ENCODE data around the gene ALOX12B.
A peak's percentile ranks its signal among the peaks of the same experiment; 100 is the strongest.
"Not testable (repeated sequence)": the region's sequence is repeated elsewhere in the genome, so short reads cannot be mapped to it uniquely, and the experiment has no call there.

The ALOX12B gene

DNA sequence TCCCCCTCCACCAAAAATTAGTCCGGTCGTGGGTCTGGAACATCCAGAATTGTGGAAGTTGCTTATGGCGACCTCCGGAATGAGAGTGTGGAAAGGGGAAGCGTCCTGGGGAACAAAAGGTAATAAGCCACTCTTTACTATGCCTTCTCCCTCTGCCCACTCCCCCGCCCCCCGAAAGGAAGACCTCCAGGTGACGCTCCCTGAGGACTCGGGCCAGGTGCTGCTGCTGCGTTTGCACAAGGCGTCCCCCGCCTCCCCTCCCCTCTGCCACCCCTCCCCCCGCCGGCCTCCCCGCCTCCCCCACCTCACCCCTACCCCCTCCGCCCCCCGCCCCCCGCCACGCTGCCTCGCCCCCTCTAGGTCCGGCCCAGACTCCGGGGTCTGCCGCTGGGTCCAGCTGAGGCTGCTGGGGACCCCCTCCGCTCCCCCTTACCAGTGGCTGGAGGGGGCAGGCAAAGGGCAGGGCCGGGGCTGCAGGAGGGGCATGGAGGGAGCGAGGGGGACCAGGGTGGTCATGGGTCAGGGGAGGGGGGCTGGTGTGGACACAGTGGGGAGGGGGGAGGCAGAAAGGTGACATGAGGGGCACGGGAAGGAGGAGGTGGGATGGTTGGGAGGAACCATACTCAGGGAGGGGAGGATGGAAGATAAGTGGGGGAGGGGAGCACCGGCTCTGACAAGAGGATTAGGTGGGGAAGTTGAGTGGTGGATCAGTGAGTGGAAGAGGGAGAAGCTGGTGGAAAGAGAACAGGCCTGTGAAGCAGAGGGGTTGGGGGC, 23.6 kb downstream of the ALOX12B start:
- no peak for DNase-seq

DNA sequence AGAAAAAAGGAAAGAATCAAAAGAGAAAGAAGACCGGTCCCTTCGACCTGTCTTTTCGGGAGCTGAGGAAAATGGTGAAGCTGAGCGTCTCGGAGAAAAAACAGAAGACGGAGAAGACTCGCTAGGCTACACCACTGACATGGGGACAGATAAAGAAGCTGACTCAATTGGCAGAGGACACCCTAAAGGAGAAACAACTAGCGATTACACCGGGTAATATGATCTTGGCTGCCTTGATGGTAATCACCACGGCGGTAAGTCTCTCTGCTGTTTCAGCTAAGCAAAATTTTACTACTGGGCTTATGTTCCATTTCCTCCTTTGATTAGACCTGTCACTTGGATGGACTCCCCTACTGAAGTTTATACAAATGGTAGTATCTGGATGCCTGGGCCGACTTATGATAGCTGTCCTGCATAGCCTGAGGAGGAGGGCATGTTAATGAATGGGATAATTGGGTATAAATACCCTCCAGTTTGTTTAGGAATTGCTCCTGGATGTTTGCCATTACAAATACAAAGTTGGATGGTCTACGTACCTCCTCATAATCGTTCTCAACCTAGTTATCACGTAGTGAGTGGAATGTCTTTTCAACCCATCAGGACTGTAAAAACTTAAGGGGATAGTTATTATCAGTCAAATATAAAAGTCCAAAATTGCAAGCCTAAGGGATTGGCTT, 24.6 kb downstream of the ALOX12B start:
- DNase-seq, result no peak

DNA sequence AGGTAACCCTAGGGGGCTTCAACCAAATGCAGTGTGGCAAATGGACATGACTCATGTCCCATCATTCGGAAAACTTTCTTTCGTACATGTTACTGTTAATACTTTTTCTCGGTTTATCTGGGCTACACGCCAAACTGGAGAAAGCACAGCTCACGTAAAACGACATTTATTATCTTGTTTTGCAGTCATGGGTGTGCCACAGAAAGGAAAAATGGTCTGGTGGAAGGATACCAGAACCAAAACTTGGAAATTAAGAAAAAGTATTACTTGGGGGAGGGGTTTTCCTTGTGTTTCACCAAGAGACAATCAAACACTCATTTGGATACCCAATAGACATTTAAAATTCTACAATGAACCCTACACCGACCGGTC, 25.1 kb downstream of the ALOX12B start:
- no peak for DNase-seq

DNA sequence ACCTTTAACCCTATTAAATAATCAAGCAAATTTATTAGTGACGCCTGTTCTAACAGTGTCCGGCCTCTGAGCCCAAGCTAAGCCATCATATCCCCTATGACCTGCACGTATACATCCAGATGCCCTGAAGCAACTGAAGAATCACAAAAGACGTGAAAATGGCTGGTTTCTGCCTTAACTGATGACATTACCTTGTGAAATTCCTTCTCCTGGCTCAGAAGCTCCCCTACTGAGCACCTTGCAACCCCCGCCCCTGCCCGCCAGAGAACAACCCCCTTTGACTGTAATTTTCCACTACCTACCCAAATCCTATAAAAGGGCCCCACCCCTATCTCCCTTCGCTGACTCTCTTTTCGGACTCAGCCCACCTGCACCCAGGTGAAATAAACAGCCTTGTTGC, 25.7 kb downstream of the ALOX12B start:
- DNase-seq, result not testable (repeated sequence)

DNA sequence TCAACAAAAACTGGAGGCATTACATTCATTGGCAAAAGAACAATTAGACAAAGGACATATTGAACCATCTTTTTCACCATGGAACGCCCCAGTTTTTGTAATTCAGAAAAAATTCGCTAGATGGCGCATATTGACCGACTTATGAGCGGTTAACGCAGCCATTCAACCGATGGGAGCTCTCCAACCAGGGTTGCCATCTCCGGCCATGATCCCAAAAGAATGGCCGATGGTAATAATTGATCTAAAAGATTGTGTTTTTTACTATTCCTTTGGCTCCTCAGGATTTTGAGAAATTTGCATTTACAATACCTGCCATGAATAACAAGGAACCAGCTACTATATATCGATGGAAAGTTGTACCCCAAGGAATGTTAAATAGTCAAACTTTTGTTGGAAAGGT, 27.2 kb downstream of the ALOX12B start:
- DNase-seq, result peak; percentile 70

DNA sequence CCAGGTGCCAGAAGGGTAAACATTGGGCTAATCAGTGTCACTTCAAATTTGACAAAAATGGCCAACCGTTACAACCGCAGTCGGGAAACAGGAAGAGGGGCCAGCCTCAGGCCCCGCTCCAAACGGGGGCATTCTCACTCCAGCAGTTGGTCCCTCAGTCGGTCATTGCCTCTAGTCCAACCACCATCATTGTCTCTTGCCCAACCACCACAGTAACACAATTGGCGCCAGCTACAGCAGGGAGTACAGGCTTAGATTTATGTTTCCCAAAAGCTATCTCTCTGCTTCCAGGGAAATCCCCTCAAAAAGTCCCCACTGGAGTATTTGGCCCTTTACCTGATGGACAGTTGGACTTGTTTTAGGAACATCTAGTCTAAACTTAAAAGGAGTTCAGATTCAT, 28.4 kb downstream of the ALOX12B start:
- no peak for DNase-seq

DNA sequence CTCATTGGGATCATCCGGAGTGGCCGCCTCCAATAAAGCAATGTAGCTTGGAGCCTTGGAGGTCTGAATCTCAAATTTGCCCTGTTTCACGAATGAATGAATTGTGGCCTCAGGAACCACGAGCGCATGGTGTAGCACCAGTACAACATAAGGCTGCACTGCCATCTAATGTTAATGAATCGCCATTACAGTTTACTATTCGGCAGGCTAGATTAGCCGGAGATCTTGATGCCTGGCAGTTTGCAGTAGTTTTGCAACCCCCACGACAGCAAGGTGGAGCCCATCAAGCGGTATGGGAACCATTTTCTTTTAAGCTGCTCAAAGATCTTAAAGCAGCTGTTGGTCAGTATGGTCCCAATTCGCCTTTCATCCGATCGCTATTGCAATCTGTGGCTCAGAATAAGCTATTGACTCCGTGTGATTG, 29.8 kb downstream of the ALOX12B start:
- DNase-seq, result peak; percentile 93

DNA sequence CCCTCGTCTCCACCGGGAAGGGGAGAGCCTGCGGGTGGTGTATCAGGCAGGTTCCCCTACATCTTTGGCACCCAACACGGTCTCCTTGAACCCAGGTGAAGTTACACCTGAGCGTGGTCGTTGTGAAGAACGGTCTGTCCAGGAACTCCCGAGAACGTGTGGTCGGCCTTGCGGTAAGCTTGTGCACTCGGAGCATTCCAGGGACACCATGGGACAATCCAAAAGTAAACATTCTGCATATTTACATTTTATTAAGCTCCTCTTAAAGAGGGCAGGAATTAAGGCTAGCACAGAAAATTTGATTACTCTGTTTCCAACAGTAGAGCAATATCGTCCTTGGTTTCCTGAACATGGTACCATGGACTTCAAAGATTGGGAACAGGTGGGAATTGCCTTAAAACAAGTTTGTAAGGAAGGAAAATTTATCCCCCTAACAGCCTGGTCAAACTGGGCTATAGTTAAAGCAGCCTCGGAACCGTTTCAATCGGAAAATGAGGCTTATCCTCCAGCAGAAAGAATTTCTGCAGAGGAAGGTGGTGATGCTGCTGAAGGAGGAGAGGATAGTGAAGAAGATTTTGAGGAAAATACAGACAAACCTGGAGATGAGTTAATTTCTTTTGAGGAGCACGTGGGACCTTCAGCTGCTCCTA, 30.4 kb downstream of the ALOX12B start:
- no peak for DNase-seq

DNA sequence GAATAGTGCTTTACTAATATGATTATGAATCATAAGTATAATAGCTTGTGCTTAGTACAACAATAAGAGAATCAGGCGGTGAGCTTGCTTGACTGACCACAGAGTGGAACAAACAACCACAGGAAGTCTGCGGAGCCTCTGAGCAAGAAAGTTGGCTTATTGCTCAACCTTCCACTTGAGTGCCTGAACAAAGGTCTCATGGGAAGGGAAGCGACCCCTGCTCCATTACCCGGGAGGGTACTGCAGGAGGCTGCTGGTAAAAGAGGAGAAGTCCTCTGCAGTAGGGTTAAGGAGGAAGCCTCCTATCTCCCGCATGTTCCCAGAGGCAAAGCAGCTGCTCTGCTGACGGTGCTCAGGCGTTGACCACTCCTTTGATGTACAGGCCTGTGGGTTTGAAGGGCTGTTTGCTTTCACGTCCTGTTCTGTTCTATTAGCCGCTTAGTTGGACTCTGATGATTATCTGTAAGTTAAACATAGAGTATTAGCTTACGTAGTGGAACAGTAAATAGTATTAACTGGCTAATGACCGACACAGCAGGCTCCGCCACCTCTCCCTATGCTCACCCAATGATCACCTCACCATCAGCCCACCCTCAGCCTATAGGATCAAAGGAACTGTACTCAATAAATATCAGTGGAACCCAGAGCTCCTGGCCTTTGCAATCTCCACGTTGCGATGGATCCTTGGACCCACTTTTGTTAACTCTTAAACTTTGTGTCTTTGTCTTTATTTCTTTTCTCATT, 31.1 kb downstream of the ALOX12B start:
- peak; percentile 34 for DNase-seq

DNA sequence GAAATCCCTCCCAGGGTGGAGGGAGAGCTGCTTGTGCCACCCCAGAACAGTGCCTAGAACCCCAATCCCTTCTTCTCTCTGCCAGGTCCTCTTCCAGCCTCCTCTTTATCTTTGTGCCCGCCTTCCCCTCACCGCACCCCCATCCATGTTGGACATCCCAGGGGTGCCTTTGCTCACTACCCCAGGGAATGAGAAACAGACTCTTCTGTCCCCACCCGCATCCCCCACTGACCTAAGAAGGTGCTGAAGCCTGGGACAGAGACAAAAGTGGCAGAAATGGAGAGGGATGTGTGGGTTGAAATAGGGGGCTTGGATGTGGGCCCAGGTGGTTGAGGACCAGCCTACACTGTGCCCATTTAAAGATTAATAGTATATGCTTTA, 31.7 kb downstream of the ALOX12B start:
- DNase-seq, result no peak

DNA sequence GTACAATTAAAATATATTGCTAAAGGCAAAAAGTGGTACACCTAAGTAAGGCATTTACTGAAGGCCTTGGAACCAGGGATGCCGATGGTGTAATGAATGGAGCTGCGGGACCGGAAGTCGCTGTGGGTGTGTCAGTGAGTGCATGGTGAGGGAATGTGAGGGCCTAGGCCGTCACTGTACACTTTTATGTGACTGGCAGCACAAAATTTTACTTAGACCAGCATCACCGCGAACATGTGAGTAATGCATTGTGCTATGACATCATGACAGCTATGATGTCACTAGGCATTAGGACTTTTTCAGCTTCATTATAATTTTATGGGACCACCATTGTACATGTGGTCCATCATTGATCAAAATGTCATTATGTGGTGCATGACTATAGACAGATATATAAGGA, 33.9 kb downstream of the ALOX12B start:
- no peak for DNase-seq

DNA sequence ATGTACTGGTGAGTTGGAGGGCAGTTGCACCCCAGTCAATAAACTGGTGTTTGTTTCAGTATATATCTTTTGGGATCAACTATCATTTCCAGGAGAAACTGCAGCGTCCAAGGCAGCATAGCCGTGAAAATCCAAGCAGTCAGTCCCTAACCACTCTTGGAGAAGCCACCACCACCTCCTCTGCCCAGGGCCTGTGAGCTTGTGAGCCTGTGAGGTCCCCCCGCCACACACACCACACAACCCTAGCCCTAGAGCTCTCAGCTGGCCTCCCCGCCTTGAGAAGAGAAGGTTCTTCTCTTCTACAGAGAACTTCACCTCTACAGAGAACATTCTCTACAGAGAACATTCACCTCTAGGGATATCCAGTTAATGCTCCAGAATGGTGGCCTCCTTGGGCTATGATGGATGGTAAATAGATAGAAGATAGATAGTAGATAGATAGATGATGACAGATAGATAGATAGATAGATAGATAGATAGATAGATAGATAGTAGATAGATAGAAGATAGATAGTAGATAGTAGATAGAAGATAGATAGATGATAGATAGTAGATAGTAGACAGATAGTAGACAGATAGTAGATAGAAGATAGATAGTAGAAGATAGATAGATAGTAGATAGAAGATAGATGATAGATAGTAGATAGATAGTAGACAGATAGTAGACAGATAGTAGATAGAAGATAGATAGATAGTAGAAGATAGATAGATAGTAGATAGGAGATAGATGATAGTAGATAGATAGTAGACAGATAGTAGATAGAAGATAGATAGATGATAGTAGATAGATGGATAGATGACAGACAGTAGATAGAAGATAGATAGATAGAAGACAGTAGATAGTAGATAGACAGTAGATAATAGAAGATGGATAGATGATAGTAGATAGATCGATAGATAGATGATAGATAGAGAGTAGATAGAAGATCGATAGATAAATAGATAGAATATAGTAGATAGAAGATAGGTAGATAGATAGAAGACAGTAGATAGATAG, 35.0 kb downstream of the ALOX12B start:
- no peak for DNase-seq

DNA sequence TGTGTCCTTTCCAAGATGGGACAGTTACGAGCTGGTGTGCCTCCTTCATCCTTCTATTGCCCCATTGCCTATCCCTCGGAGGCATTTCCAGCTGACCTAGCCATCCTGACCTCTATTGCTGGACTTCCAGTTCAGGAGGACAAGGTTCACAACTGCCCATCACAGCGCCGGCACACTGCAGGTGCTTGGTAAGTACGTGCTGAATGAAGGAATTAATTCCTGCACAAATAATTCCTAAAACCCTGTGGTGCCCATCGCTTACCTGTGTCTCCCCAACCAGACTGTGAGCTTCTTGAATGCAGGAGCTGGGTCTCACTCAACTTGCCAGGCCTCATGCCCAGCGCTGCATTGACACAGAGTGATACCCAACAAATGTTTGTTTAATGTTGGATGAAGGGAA, 35.7 kb downstream of the ALOX12B start:
- no peak for DNase-seq

DNA sequence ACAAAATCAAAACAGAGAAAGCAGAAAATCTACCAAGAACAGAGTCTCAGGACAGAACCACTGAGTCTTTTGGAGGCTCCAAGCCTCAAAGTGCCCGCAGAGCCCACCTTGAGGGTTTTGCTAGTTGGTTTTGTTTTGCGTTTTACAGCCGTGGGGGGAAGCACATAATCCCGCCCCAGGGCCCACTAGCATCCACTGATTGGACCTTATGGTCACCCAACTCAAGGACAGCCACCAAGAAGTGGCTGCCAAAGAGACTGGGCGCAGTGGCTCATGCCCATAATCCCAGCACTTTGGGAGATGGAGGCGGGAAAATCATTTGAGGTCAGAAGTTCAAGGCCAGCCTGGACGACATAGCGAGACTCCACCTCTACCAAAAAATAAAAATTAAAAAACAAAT, 38.8 kb downstream of the ALOX12B start:
- DNase-seq, result no peak

DNA sequence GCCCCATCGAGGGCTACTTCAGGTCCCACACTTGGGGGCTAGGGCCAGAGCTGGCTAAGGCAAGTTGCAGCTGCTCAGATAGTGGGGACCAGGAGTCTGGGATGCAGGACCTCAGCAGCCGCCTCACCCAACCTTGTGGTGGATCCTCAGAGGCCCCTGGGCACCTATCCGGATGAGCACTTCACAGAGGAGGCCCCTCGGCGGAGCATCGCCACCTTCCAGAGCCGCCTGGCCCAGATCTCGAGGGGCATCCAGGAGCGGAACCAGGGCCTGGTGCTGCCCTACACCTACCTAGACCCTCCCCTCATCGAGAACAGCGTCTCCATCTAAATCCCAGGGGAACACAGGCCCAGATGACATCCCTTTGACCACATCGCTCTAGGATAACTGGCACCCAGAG, 39.3 kb downstream of the ALOX12B start:
- no peak for DNase-seq

DNA sequence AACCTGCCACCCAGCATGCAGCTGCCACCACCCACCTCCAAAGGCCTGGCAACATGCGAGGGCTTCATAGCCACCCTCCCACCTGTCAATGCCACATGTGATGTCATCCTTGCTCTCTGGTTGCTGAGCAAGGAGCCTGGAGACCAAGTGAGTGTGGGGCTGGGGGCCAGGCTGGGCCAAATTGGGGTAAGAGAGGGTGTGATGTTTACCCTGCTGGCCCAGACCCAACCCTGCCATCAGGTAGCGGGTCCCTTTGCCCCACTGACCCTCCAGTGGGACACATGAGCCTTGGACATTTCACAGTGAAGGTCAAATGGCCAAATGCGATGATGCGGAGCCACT, 39.8 kb downstream of the ALOX12B start:
- DNase-seq, result no peak

DNA sequence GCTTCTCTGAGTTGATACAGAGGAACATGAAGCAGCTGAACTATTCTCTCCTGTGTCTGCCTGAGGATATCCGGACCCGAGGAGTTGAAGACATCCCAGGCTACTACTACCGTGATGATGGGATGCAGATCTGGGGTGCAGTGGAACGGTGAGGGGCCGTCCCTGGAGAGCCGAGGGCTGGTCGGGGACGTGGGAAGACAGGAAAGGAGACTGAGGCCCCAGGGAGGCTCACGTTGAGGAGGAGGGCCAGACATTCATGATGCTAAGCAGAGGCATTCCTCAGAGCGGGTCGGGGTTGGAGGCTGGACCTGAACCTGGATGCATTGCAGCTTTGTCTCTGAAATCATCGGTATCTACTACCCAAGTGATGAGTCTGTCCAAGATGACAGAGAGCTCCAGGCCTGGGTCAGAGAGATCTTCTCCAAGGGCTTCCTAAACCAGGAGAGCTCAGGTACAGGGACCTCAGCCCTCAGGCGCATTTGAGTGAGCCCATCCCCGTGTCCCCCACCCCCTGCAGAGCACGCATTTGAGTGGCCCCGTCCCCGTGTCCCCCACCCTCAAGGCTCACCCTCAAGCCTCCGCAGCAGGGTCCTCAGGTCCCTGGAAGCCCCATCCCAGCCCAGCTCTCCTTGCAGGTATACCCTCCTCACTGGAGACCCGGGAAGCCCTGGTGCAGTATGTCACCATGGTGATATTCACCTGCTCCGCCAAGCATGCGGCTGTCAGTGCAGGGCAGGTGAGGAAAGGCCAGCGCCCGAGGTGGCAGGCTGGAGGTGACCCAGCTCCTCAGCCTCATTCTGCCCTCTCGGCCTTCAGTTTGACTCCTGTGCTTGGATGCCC, 40.4 kb downstream of the ALOX12B start:
- no peak for DNase-seq

DNA sequence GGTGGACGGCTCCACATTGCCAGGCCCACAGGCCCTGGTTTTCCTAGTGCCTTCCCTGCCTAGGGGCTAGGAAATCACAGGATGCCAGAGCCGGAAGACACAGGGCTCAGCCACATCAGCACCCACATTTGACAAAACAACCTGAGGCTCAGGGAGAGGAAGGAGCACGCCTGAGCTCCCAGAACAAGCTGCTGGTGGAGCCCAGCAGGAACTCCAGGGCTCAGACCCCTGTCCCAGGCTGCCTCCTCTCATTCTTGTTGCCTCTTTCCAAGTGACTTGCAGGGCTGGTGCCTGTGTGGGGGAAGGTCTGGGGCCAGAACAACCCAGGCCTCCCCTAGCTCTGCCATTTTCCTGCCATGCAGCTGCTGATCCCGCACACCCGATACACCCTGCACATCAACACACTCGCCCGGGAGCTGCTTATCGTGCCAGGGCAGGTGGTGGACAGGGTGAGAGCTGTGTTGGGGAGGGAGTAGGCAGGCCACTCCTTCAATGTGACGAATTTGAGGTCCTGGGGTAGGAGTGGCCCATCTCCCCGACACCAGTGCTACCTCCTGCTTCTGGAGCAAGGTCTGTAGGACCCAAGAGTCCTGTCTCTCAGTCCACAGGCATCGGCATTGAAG, 41.1 kb downstream of the ALOX12B start:
- no peak for DNase-seq

DNA sequence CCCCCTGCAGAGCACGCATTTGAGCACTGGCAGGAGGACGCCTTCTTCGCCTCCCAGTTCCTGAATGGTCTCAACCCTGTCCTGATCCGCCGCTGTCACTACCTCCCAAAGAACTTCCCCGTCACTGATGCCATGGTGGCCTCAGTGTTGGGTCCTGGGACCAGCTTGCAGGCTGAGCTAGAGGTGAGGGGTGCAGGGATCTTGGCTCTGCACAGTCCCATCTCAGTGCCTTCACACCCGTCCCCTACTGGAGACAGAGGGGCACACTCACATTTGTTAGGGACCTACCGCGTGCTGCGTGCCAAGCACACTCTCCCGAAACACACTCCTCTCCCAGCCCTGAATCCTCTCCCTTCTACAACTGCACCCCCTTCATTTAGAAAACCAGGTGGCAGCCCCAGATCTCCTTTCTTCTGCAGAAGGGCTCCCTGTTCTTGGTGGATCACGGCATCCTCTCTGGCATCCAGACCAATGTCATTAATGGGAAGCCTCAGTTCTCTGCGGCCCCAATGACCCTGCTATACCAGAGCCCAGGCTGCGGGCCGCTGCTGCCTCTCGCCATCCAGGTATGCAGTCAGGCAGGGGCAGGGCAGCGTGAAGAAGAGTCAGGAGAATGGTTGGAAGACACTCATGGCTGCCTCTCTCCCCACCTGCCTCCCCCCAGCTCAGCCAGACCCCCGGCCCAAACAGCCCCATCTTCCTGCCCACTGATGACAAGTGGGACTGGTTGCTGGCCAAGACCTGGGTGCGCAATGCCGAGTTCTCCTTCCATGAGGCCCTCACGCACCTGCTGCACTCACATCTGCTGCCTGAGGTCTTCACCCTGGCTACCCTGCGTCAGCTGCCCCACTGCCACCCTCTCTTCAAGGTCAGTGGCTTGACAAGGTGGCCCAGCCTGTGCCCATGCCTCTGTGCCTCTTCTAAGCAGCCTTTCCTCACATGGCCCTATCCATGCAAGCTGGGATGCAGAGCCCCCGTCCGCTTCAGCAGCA, 42.4 kb downstream of the ALOX12B start:
- no peak for DNase-seq

DNA sequence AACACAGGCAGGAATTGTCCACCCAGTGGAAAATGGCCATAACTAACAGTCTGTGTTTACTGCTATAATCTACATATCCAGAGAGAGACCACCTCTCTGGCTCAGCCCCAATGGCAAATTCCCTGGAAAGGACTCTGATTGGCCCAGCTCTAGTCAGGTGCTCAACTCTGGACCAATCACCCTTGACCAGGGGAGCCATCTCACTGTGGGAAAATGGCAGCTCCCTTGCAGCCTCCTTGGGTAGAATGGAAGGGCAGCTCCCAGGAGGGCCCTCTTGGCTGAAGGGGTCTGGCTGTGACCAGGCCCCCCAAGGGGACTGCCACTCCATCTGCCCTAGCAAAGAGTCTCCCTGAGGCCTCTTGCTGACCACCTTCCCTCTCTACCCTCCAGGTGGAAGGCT, 45.5 kb downstream of the ALOX12B start:
- DNase-seq, result no peak

Data from DMS79 treated with DMSO at 0.1 percent for 48 hours (cell line).